ENCODE data around the gene CHMP2A. TPM values are rescaled to one million over a fixed set of nuclear protein-coding genes. Genes with fewer than 3 reads are reported as not detected.

CHMP2A gene
- total RNA-seq, 2 donors from 2014 or later = 109 to 121 TPM

- Histone ChIP-seq H3K36me3 (peaks cover 19% of the 10 kb centered on the region), H3K4me1 (peaks cover 0 to 48% of the 10 kb centered on the region in 2 donors), H3K9me3 (no peaks in the 10 kb centered on the region), H3K27me3 (no peaks in the 10 kb centered on the region), H3K4me3 (no peak overlapping the region), H3K27ac (no peak overlapping the region)
- TF ChIP-seq CTCF (IDR thresholded peaks at IDR 0.05) = no peak
- no peak for DNase-seq (ENCODE audit: low spot score)
Observed at GRCh38 chr19:58516964-58517833, 37.7 kb downstream of the CHMP2A start.

GRCh38 chr19:58516246-58516836 is 38.6 kb downstream of the CHMP2A start:
- no peak overlapping the region for H3K4me3 ChIP-seq
- H3K4me1 ChIP-seq = peaks cover 0 to 48% of the 10 kb centered on the region in 2 donors
- TF ChIP-seq CTCF (IDR thresholded peaks at IDR 0.05) = no peak
- DNase-seq (ENCODE audit: low spot score) = no peak
- H3K27me3 ChIP-seq = no peaks in the 10 kb centered on the region
- H3K36me3 ChIP-seq = peaks cover 19% of the 10 kb centered on the region
- no peaks in the 10 kb centered on the region for H3K9me3 ChIP-seq
- H3K27ac ChIP-seq = no peak overlapping the region

- DNase-seq (ENCODE audit: low spot score) = no peak
- H3K9me3 ChIP-seq = no peaks in the 10 kb centered on the region
- no peaks in the 10 kb centered on the region for H3K27me3 ChIP-seq
- TF ChIP-seq CTCF (IDR thresholded peaks at IDR 0.05) = no peak
- H3K36me3 ChIP-seq = peaks cover 19% of the 10 kb centered on the region
- H3K27ac ChIP-seq = no peak overlapping the region
- no peak overlapping the region for H3K4me3 ChIP-seq
- peaks cover 0 to 42% of the 10 kb centered on the region in 2 donors for H3K4me1 ChIP-seq
Observed at GRCh38 chr19:58515259-58515658, 39.6 kb downstream of the CHMP2A start.

- peak overlapping the region in 1 of 2 donors; percentile 76 for H3K27ac ChIP-seq
- peak overlapping the region in 1 of 2 donors; percentile 51 for H3K4me3 ChIP-seq
- no peaks in the 10 kb centered on the region for H3K9me3 ChIP-seq
Observed at GRCh38 chr19:58514564-58515022, 40.3 kb downstream of the CHMP2A start.

More at GRCh38 chr19:58514564-58515022, 40.3 kb downstream of the CHMP2A start:
- TF ChIP-seq CTCF (IDR thresholded peaks at IDR 0.05) = no peak
- H3K27me3 ChIP-seq = no peaks in the 10 kb centered on the region
- peaks cover 0 to 41% of the 10 kb centered on the region in 2 donors for H3K4me1 ChIP-seq
- H3K36me3 ChIP-seq = peaks cover 19% of the 10 kb centered on the region
- no peak for DNase-seq (ENCODE audit: low spot score)

Data from right atrium auricular region (tissue), 2 donors.